Astrocyte (in vitro differentiated cells and primary cell): Measurements from ENCODE around the gene EPN3.

Experiments used
- EZH2 ChIP-seq: IDR thresholded peaks from 2 replicates; pipeline ENCODE4 v1.6.1; 2012; ENCODE audit warnings: mild to moderate bottlenecking, low read length, inconsistent platforms; ENCODE audit not compliant: insufficient read depth
- TF ChIP-seq, protein P1 (sequence below): IDR thresholded peaks from 2 replicates; pipeline ENCODE4 v1.5.1; 2011; ENCODE audit warnings: low read depth, mild to moderate bottlenecking, inconsistent platforms, low read length, moderate library complexity; ENCODE audit not compliant: insufficient read depth

DNA sequence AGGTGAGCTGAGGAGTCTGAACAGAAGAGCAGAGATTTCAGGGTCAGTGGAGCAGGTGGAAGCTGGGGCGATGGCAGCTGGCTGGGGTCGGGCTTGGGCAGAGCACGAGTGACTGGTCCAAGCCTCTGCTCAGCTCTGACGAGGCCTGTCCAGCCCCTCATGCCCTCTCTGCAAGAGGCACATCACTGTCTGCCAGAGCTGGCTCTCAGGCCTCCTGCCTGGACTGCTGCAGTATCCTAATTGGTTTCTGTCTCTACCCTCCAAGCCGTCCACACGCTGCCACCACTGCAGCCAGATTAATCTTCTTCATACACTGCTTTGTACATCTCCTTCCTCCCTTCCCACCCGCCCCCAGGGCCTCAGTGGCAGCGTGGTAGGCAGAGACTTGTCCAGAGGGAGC, 53.4 kb downstream of the EPN3 start:
- no peak for TF ChIP-seq EZH2
- TF ChIP-seq, protein P1, sequence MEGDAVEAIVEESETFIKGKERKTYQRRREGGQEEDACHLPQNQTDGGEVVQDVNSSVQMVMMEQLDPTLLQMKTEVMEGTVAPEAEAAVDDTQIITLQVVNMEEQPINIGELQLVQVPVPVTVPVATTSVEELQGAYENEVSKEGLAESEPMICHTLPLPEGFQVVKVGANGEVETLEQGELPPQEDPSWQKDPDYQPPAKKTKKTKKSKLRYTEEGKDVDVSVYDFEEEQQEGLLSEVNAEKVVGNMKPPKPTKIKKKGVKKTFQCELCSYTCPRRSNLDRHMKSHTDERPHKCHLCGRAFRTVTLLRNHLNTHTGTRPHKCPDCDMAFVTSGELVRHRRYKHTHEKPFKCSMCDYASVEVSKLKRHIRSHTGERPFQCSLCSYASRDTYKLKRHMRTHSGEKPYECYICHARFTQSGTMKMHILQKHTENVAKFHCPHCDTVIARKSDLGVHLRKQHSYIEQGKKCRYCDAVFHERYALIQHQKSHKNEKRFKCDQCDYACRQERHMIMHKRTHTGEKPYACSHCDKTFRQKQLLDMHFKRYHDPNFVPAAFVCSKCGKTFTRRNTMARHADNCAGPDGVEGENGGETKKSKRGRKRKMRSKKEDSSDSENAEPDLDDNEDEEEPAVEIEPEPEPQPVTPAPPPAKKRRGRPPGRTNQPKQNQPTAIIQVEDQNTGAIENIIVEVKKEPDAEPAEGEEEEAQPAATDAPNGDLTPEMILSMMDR: no peak
